ENCODE measurements around the gene DDR2. TPM values are rescaled to one million over a fixed set of nuclear protein-coding genes. Genes with fewer than 3 reads are reported as not detected.

Gene DDR2
- polyA plus RNA-seq, 1 of the 3 experiments (the other 2 are of a cell fraction) = 34.0 TPM

- H3K79me2 ChIP-seq (ENCODE audit: insufficient read depth) = peaks cover 96% of the 10 kb centered on the region
- H3K9me2 ChIP-seq = no peaks in the 10 kb centered on the region
- H3K36me3 ChIP-seq (replicated peaks in 1 of 2; ENCODE audit: control insufficient read depth in 1 of 2, insufficient read depth in 2 of 2, low read length in 1 of 2) = peaks cover 16 to 30% of the 10 kb centered on the region in 2 experiments
- peaks cover 20% of the 10 kb centered on the region for H3F3A ChIP-seq (replicated peaks; ENCODE audit: insufficient read depth)
- ChIA-PET CTCF (interaction anchor here (1.2 kb wide), 1 partner anchor 102 kb away, joined by 3 read pairs; no protein-coding TSS in a partner anchor), POLR2A (no interaction called here)
- no peaks in the 10 kb centered on the region for H3K9me3 ChIP-seq
- peaks cover 55% of the 10 kb centered on the region for H4K20me1 ChIP-seq (ENCODE audit: insufficient read depth)
- peaks cover 2 to 5% of the 10 kb centered on the region in 2 experiments; a peak in 3 of 4 replicates for H3K4me1 ChIP-seq (ENCODE audit: control insufficient read depth in 1 of 2, insufficient read depth in 2 of 2, low read depth in 1 of 2, low read length in 1 of 2)
- 93% methylated on average over 4 of the region's 4 CpGs for WGBS (ENCODE audit: low lambda C conversion rate)
- TF ChIP-seq GATA2 (CRISPR knock-in tag; IDR thresholded peaks at IDR 0.05) (no peak), ELF1 (IDR thresholded peaks at IDR 0.05) (no peak), PBX3 (IDR thresholded peaks at IDR 0.05) (no peak), REST (IDR thresholded peaks at IDR 0.05; ENCODE audit: low read depth, low read length) (no peak), EP300 (IDR thresholded peaks at IDR 0.05; ENCODE audit: borderline replicate concordance in 1 of 2, low read depth in 1 of 2, low read length in 1 of 2) (no peak), RCOR1 (IDR thresholded peaks at IDR 0.05; ENCODE audit: low read length) (no peak), YY1 (IDR thresholded peaks at IDR 0.05; ENCODE audit: low read depth) (no peak), TCF12 (IDR thresholded peaks at IDR 0.05) (no peak), FOXM1 (IDR thresholded peaks at IDR 0.05; ENCODE audit: low read depth) (no peak), IRF3 (IDR thresholded peaks at IDR 0.05; ENCODE audit: low read depth, low read length) (no peak), FOSL2 (IDR thresholded peaks at IDR 0.05; ENCODE audit: borderline replicate concordance, low read depth) (no peak), RXRA (IDR thresholded peaks at IDR 0.05; ENCODE audit: borderline replicate concordance, low read depth) (no peak), SIN3A (IDR thresholded peaks at IDR 0.05; ENCODE audit: borderline replicate concordance, low read depth, low read length) (no peak), CHD2 (IDR thresholded peaks at IDR 0.05; ENCODE audit: low read length, partially characterized antibody) (no peak), JUND (IDR thresholded peaks at IDR 0.05) (no peak), CTCF (IDR thresholded peaks at IDR 0.05) (no peak), NFIC (IDR thresholded peaks at IDR 0.05; ENCODE audit: borderline replicate concordance) (no peak)
- H3K9ac ChIP-seq = no peak overlapping the region
- no peak overlapping the region for H3K4me2 ChIP-seq
- H3K27ac ChIP-seq (ENCODE audit: low read depth in 2 of 2, low read length in 1 of 2) = no peak overlapping the region
- H3K4me3 ChIP-seq (ENCODE audit: low read depth in 2 of 2, low read length in 1 of 2) = no peak overlapping the region
- no peak overlapping the region for H2AFZ ChIP-seq (ENCODE audit: low read depth)
- H3K27me3 ChIP-seq (ENCODE audit: insufficient read depth) = no peaks in the 10 kb centered on the region
- no peak for DNase-seq
These were observed 83.9 kb downstream of the DDR2 start for GRCh38 chr1:162716123-162716522.
